OCI-M2 (cell line): ENCODE data around the gene C10orf95.
"Not testable (repeated sequence)": the region's sequence is repeated elsewhere in the genome, so short reads cannot be mapped to it uniquely, and the experiment has no call there.

ENCODE experiments used
- DNase-seq: peaks from one replicate; lab custom pipeline; 2025; ENCODE audit not compliant: unreplicated experiment; lab: John Stamatoyannopoulos, UW

C10orf95 gene

DNA sequence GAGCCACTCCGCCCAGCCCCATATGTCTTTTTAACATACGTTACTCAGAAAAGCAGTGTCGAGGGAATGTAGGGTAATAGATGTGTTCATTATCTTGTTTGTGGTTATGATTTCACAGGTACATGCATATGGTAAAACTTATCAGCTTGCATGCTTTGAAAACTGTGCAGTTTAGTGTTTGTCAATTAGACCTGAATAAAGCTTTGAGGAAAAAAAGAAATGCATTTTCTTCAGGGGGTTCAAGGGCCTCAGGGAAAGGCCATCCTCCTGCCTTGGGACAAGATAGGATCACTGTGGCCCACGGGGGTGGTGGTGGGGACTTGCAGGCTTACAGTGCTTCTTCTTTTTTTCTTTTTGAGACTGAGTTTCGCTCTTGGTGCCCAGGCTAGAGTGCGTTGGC, 16.0 kb upstream of the C10orf95 start:
- DNase-seq: no peak

- no peak for DNase-seq
These were observed 14.1 kb upstream of the C10orf95 start for GRCh38 chr10:102465466-102465865.

- DNase-seq: no peak
These were observed 12.6 kb upstream of the C10orf95 start for GRCh38 chr10:102463983-102464382.

GRCh38 chr10:102462512-102463054, 11.2 kb upstream of the C10orf95 start:
- no peak for DNase-seq

DNA sequence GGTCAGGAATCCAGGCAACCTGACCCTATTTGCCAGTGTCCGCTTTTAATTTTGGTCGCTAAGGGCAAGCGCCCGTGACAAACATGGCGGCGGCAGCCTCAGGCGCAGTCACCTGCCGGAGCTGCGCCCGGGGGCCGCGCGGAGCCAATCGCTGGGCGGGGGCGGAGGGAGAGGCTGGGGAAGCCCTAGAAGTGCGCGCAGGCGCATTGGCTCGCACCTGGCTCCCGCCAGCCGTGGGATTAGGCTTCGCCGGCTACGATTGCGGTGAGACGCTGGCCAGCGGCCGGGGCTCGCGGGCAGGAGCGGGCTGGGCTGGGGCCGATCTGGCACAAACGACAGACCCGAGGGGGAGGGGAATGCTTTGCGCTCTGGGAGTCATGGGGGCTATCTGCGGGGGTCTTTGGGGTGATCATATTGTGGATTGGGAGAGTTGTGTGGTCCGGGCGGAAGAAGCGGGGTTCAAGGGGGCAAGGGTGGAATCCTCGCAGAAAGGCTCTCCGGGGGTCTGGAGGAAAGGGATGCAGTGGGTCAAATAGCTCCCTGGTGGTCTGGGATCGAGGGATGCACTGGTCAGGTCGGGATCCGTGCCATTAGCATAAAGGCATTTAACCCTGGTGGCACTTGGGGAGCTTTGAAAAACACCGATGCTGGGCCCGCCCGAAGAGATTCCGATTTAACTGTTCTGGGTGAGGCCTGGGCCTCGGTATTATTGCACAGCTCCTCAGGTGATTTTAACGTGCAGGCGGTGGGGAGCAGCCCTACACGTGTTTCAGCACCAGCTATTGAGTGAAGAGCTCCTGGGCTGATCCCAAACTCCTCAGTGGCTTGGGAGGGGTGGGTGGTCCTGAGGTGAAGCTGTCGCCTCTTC, 10.1 kb upstream of the C10orf95 start:
- peak; percentile 67 for DNase-seq

- DNase-seq: no peak
These were observed 9.5 kb upstream of the C10orf95 start for GRCh38 chr10:102460836-102461186.

DNA sequence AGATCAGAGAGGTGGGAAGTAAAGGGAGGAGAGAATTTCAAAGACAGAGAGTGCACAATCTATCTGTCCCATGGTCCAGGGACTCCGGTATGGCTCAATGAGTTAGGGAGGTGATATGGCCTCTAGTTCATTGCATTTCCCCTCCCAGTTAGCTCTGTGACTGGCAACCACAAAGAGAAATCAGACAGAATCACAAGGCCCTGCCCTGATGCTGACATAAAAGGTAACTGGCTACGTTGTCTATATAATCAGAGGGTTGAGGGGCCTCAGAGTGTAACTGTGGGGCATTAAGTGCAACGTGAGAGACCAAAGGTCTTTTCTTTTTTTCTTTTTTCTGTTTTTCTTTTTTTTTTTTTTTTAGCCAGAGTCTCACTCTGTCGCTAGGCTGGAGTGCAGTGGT, 7.3 kb upstream of the C10orf95 start:
- no peak for DNase-seq

DNA sequence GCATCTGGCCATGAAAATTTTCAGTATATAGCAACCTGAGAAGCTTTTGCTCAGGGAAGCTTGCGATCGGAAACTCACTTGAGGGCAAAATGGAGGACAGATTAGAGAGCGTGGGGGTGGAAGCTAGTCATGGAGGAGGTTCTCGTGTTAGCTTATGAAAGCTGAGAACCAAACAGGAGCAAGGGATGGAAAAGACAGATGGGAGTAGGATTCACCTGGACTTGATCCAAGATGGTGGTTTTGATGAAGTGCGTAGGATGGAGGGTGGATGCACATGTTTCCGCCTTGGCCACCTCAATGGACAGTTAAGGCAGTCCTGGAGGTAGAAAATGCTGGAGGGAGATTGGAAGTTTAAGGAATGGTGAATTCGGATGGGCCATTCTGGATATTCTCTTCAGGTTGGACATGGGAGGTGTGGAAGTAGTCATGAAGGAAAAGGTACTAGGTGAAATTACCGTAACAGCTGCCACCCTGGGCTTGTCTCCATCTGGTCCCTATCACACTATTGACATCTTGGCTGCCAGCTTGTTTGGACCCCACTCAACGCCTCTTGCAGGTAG, 6.3 kb upstream of the C10orf95 start:
- DNase-seq: no peak

DNA sequence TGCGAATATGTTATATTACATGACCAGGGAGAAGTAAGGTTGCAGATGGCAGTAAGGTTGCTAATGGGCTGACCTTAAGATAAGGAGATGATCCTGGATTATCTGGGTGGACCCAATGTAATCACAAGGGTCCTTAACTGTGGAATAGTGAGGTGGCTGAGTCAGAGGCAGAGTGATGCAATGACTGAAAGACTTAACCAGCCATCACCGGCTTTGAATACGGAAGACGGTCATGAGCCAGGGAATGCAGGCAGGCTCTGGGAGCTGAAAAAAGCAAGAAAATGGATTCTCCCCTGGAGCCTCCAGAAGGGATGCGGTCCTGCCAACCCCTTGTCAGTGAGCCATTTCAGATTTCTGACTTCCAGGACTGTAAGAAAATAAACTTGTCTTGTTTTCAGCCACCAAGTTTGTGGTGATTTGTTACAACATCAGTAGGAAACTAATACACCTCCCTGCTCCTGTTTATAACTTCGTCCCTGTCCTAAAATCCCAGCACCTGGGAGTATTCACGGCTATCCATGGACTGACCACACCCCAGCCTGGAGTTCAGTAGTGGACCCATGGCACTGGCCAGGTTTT, 4.6 kb upstream of the C10orf95 start:
- DNase-seq: no peak

DNA sequence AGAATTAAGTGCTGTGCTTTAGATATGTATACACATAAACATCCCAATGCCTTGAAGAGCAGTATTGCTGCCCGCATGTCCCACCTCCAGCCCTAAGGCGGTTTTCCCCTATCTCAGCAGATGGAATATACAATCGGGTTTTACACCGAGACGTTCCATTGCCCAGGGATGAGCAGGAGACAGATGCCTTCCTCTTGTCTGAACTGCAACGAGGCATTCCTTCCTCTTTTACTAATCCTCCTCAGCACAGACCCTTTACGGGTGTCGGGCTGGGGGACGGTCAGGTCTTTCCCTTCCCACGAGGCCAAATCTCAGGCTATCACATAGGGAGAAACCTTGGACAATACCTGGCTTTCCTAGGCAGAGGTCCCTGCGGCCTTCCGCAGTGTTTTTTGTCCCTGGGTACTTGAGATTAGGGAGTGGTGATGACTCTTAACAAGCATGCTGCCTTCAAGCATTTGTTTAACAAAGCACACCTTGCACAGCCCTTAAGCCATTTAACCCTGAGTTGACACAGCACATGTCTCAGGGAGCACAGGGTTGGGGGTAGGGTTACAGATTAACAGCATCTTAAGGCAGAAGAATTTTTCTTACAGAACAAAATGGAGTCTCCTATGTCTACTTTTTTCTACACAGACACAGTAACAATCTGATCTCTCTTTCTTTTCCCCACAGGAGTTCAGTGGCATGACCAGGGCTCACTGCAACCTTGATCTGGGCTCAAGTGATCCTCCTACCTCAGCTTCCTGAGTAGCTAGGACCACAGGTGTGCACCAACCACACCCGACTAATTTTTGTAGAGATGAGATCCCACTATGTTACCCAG, 3.5 kb upstream of the C10orf95 start:
- DNase-seq: not testable (repeated sequence)

DNA sequence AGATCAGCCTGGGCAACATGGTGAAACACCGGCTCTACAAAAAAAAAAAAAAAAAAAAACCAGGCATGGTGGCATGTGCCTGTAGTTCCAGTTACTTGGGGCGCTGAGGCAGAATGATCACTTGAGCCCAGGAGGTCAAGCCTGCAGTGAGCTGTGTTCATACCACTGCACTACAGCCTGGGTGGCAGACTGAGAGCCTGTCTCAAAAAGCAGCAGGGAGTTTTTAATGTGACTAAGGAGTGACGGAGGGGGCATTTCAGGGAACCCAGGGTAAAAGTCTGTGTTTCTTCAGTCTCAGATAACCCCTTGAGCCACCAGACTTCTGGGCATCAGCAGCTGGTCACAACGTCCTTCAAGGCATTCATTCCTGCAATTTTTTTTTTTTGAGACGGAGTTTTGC, 2.2 kb upstream of the C10orf95 start:
- no peak for DNase-seq

GRCh38 chr10:102452672-102453340, 1.5 kb upstream of the C10orf95 start:
- no peak for DNase-seq

GRCh38 chr10:102450374-102451104, 804 bp downstream of the C10orf95 start:
- DNase-seq: no peak

DNA sequence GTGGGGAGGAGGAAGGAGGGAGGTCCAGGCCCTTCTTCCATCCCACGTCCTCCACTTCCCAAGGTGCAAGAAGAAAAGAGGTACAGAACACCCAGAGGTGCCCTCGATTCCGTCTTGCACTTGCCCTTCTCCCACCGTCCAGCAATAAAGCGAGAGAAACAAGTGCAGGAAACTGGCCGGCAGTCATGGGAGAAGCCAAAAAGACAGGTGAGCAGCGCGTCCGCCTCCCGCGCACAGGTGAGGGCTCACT, 1.3 kb downstream of the C10orf95 start:
- no peak for DNase-seq

- DNase-seq: peak; percentile 49
These were observed 1.8 kb downstream of the C10orf95 start for GRCh38 chr10:102449321-102450123.

DNA sequence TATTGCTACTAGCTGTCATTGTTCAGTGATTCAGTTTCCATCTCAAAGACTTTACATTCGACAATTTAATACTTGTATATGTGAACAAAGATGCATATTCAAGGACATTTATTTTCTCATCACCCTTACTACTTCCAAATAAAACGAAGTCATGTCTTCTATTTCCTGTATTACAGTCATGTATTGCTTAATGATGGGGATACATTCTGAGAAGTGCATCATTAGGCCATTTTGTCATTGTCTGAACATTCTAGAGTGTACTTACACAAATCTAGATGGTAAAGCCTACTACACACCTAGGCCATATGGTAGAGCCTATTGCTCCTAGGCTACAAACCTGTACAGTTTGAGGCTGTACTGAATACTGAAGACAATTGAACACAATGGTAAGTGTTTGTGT, 6.5 kb downstream of the C10orf95 start:
- no peak for DNase-seq

DNA sequence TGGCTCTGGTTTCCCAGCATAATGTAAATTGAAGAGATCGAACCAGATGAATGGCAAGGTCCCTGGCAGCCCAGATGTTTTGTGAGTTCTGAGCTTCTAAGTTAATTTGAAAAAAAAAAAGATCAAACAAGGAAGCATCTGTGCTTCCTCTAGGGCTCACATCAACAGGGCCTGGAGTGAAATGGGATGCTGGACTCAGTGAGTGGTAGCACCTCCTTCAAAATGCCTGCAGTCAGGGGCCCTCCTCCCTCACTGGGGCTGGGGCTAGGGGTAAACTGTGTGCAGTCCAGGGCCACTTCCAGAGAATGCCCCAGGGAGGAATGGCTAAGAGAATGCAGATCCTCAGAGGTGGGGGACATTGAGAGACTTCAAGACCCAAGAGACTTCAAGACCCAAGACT, 13.0 kb downstream of the C10orf95 start:
- no peak for DNase-seq

DNA sequence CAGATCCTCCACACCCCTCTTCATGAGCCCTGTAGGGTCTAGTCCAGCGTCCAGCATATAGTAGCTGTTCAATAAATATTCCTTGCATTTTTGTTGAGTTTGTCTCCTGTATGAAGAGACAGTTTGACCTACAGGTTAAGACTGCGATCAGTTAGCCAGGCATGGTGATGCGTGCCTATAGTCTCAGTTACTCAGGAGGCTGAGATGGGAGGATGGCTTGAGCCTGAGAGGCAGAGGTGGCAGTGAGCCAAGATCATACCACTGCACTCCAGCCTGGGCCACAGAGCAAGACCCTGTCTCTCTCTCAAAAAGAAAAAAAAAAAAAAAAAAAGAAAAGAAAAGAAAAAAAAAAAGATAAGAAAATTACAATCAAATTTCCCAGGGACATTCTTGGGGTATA, 13.8 kb downstream of the C10orf95 start:
- DNase-seq: no peak

- no peak for DNase-seq
These were observed 15.0 kb downstream of the C10orf95 start for GRCh38 chr10:102436312-102436711.
